GM19467 (cell line): Measurements from ENCODE around the gene KCNH2.
"Not testable (repeated sequence)": the region's sequence is repeated elsewhere in the genome, so short reads cannot be mapped to it uniquely, and the experiment has no call there.

ENCODE experiments used
- ATAC-seq: cut with Tn5 transposase; IDR thresholded peaks from one replicate; pipeline ENCODE4 v1.9.1; 2021; ENCODE audit warnings: mild to moderate bottlenecking, moderate library complexity; ENCODE audit not compliant: unreplicated experiment

The KCNH2 gene

DNA sequence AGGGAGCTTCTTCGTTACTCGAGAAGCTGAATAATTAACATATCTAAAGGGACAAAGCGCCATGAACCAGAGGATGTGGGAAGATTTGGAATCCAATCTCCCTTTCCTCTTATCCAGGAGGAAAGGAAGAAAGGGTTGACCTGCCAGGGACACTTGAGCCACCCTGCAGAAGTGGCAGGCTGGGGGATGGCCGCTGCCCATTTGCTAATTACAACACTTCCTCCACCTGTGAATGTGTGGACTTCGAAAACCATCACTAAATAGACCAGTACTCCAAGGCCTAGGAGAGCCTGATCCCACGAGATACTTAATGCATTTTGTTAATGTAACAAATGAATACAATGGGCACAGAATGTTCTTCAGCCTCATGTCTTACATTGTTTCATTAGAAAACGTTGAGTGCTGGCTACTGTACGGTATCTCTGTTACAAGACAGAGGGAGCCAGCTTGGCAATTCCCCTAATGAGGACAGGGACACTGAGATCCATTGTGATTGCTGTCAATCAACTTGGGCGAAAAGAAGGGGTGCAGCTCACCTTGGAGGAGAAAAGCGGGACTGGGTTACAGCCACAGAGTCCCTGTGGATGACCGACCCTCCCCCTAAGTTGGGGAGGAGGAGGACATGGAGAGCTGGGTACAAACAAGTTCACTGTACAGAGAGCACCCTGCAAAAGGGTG is 66.4 kb downstream of the KCNH2 start:
- ATAC-seq, result no peak

- no peak for ATAC-seq
Measured at GRCh38 chr7:150910996-150911422, 67.1 kb downstream of the KCNH2 start.

GRCh38 chr7:150910305-150910995 is 67.7 kb downstream of the KCNH2 start:
- not testable (repeated sequence) for ATAC-seq

GRCh38 chr7:150909200-150909995 is 68.7 kb downstream of the KCNH2 start:
- no peak for ATAC-seq

GRCh38 chr7:150908173-150908572 is 69.9 kb downstream of the KCNH2 start:
- no peak for ATAC-seq

GRCh38 chr7:150904011-150904909 is 73.9 kb downstream of the KCNH2 start:
- no peak for ATAC-seq

GRCh38 chr7:150903606-150904005 is 74.5 kb downstream of the KCNH2 start:
- no peak for ATAC-seq

GRCh38 chr7:150902078-150903033 is 75.8 kb downstream of the KCNH2 start:
- ATAC-seq, result no peak

DNA sequence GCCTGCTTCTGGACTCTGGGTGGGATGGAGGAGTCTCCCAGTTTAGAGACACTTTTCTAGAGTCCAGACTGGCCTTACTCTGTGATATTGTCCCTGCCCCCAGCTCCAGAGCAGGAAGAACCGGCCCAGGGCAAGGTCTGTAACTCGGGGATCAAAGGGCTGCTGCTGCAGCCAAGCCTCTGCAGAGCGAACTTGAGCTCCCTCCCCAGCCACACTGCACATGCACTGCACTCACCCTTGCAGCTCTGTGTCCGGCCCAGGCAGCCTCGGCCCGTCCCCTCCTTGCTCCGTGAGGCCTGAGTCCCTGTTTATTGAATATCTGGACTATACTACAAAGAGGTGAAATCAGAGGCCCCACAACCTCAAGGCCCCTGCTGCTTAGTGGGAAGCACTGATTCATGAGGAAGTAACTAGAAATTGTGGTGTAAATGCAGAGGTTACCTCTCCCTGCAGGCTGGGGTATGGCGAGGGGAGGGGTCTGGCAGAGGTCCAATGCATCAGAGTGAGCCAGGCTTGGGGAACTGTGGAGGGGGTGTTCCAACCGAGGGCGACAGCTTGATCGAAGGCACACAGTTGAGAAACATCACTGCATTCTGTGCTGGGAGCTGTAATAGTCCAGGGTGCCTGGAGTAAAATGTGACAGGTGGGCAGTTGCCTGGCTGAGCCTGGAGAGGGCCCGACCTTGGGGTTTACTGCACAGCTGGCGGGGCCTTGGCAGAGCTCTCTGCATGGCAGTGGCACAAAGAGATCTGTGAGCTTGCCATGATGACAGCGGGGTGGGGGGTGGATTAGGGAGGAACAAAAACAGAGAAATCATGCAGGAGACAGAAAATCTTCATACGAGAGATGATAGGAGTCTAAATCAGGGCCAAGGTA is 76.7 kb downstream of the KCNH2 start:
- no peak for ATAC-seq

DNA sequence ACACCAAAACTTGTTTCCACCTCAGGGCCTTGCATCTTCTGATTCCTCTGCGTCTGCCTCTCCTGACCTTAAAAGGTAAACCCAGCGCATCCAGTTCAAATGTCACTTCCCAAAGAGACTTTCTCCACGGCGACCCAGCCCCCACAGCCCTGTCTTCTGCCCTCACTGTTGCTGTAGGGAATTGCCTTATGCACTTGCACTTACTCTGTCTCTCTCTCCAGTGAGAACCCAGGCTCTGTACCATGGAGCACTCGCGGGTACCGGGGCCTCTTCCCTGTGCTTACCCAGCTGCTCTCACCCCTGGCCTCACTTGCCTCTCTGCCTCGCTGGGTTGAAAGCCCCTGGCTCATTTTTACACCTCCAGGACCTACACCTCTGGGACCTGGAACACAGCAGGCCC is 77.4 kb downstream of the KCNH2 start:
- ATAC-seq, result no peak

DNA sequence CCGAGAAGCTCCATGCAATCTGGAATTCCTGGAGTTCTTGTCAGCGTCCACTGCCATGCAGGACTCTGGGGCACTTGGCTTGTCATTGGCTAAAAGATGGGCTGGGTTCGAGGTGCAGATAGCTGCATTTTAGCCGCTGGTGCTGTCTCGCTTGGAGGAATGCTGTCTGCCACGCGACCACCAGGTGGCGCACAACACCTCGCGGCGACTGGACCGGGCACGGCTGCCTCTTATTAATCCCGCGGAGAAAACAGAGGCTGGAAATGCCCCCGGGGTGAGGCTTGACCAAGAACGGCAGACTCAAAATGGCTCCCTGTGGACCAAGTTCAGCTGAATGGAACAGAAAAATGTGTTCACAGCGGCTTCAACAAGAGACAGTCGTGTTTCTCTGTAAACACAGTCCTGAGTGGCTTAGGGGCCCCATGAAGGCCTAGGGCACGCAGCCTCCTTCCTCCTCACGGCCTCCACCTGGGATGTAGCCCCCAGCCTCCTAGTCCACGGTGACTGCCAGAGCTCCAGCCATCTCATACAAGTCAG is 79.6 kb downstream of the KCNH2 start:
- ATAC-seq, result peak; percentile 52

GRCh38 chr7:150897502-150898474 is 80.3 kb downstream of the KCNH2 start:
- peak; percentile 72 for ATAC-seq

- ATAC-seq, result no peak
Measured at GRCh38 chr7:150896562-150897209, 81.4 kb downstream of the KCNH2 start.

- no peak for ATAC-seq
Measured at GRCh38 chr7:150895809-150896208, 82.3 kb downstream of the KCNH2 start.
